Measurements from ENCODE around the gene TSTD2. TPM values are rescaled to one million over a fixed set of nuclear protein-coding genes. Genes with fewer than 3 reads are reported as not detected.

The TSTD2 gene
- total RNA-seq, 1 experiment from 2014 or later: 29.7 TPM

GRCh38 chr9:97668485-97668884 is 35.3 kb upstream of the TSTD2 start:
- no peak for TF ChIP-seq CTCF (conservative IDR thresholded peaks at IDR 0.05; ENCODE audit: low read depth, low read length)
- no peak for TF ChIP-seq EZH2 (IDR thresholded peaks at IDR 0.05; ENCODE audit: borderline replicate concordance, low read depth, low read length, poor library complexity, severe bottlenecking)
- no peak for DNase-seq (ENCODE audit: low spot score)
- POLR2A ChIA-PET (ENCODE audit: low non-redundant PET): no interaction called here
- no peak overlapping the region for H3K27ac ChIP-seq (ENCODE audit: low read depth, low read length, poor library complexity, severe bottlenecking)
- no peaks in the 10 kb centered on the region for H3K9me3 ChIP-seq (ENCODE audit: low read depth, low read length, poor library complexity, severe bottlenecking)
- intact Hi-C loops (cut with micrococcal nuclease; ENCODE audit: unreplicated experiment): no loop called here
- H3K36me3 ChIP-seq (ENCODE audit: insufficient read depth, low read length, poor library complexity, severe bottlenecking): peaks cover 97% of the 10 kb centered on the region
- H3K27me3 ChIP-seq (replicated peaks; ENCODE audit: insufficient read depth, low read depth, low read length, poor library complexity): no peaks in the 10 kb centered on the region
- CTCF ChIA-PET: no interaction called here
- no peak overlapping the region for H3K4me3 ChIP-seq (ENCODE audit: low read depth, low read length, poor library complexity, severe bottlenecking)
- BruUV-seq (replicated peaks): no TSS peak
- H3K4me1 ChIP-seq (ENCODE audit: insufficient read depth, low read length, poor library complexity, severe bottlenecking): no peaks in the 10 kb centered on the region

DNA sequence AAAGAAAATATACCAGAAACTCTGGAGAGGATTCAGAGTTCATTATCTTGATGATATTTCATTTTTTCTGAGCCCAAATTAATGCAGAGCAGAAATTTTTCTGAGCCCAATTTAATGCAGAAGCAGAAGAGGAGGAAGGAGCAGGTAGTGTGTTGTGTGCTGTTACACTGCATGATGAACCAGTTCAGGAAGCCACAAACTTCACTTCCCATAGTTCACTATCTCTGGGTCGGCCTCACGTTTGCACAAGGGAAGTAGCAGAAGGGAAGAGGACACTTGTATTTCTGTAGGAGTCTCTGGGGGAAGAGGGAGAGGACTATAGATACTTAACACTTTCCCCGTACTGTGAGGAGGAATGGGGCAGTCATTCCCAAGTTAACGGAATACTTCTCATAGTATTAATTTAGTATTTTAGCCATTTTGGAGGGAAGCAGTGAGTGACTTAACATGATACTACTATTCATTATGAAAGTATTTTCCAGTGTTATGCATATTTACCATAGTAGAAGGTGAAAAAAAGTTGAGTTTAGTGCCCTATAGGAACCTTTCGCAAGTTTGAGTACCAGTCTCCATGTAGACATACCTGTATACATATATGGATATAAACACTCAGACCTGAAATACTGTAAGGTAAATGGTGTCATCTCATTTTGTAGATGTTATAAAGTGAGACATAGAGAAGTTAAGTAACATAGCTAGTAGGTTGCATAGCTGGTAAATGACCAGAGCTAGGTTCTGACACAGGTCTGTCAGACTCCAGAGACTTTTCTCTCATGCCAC is 33.9 kb upstream of the TSTD2 start:
- peaks cover 96% of the 10 kb centered on the region for H3K36me3 ChIP-seq (ENCODE audit: insufficient read depth, low read length, poor library complexity, severe bottlenecking)
- H3K27me3 ChIP-seq (replicated peaks; ENCODE audit: insufficient read depth, low read depth, low read length, poor library complexity): no peaks in the 10 kb centered on the region
- H3K4me3 ChIP-seq (ENCODE audit: low read depth, low read length, poor library complexity, severe bottlenecking): no peak overlapping the region
- H3K27ac ChIP-seq (ENCODE audit: low read depth, low read length, poor library complexity, severe bottlenecking): no peak overlapping the region
- no peak for DNase-seq (ENCODE audit: low spot score)
- no peaks in the 10 kb centered on the region for H3K4me1 ChIP-seq (ENCODE audit: insufficient read depth, low read length, poor library complexity, severe bottlenecking)
- BruUV-seq (replicated peaks): no TSS peak
- H3K9me3 ChIP-seq (ENCODE audit: low read depth, low read length, poor library complexity, severe bottlenecking): no peaks in the 10 kb centered on the region
- ChIA-PET POLR2A (ENCODE audit: low non-redundant PET) (no interaction called here), CTCF (no interaction called here)
- intact Hi-C loops (cut with micrococcal nuclease; ENCODE audit: unreplicated experiment): no loop called here
- TF ChIP-seq EZH2 (IDR thresholded peaks at IDR 0.05; ENCODE audit: borderline replicate concordance, low read depth, low read length, poor library complexity, severe bottlenecking): no peak
- no peak for TF ChIP-seq CTCF (conservative IDR thresholded peaks at IDR 0.05; ENCODE audit: low read depth, low read length)

DNA sequence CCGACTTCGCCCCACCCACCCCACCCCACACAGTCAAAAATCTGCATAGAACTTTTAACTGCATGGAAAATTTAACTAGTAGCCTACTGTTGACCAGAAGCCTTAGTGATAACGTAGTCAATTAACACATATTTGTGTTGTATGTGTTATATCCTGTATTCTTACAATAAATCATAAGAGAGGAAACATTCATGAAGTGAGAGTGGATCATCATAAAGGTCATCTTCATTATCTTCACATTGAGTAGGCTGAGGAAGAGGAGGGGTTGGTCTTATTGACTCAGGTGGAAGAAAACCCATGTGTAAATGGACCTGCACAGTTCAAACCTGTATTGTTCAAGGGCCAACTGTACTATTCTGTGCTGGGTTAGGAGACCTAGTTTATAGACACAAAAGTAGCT is 32.6 kb upstream of the TSTD2 start:
- ChIA-PET POLR2A (ENCODE audit: low non-redundant PET) (no interaction called here), CTCF (no interaction called here)
- no TSS peak for BruUV-seq (replicated peaks)
- peaks cover 96% of the 10 kb centered on the region for H3K36me3 ChIP-seq (ENCODE audit: insufficient read depth, low read length, poor library complexity, severe bottlenecking)
- H3K4me1 ChIP-seq (ENCODE audit: insufficient read depth, low read length, poor library complexity, severe bottlenecking): no peaks in the 10 kb centered on the region
- no peak overlapping the region for H3K27ac ChIP-seq (ENCODE audit: low read depth, low read length, poor library complexity, severe bottlenecking)
- H3K9me3 ChIP-seq (ENCODE audit: low read depth, low read length, poor library complexity, severe bottlenecking): no peaks in the 10 kb centered on the region
- H3K27me3 ChIP-seq (replicated peaks; ENCODE audit: insufficient read depth, low read depth, low read length, poor library complexity): no peaks in the 10 kb centered on the region
- H3K4me3 ChIP-seq (ENCODE audit: low read depth, low read length, poor library complexity, severe bottlenecking): no peak overlapping the region
- intact Hi-C loops (cut with micrococcal nuclease; ENCODE audit: unreplicated experiment): no loop called here
- no peak for TF ChIP-seq CTCF (conservative IDR thresholded peaks at IDR 0.05; ENCODE audit: low read depth, low read length)
- no peak for DNase-seq (ENCODE audit: low spot score)

Measured in A673 (cell line).